Ovary (tissue), 1 donor: ENCODE results near the gene TYW1B.
"Not testable (repeated sequence)": the region's sequence is repeated elsewhere in the genome, so short reads cannot be mapped to it uniquely, and the experiment has no call there.

Experiments used
- EP300 ChIP-seq: sonication (generic); formaldehyde crosslinking; IDR thresholded peaks from one replicate; pipeline ENCODE4 v1.6.1; 2017; ENCODE audit warnings: antibody characterized with exemption
- POLR2A ChIP-seq: fragments of 450-650 bp; IDR thresholded peaks from one replicate; pipeline ENCODE4 v1.6.1; 2017; ENCODE audit warnings: antibody characterized with exemption, mild to moderate bottlenecking, moderate library complexity

- TF ChIP-seq POLR2A, EP300: not testable (repeated sequence)
These were observed 186.3 kb downstream of the TYW1B start for GRCh38 chr7:72641485-72642248.
